ENCODE data around the gene PFKFB4. TPM values are rescaled to one million over a fixed set of nuclear protein-coding genes. Genes with fewer than 3 reads are reported as not detected.

The PFKFB4 gene
- total RNA-seq, 1 donor from 2014 or later = 1.3 TPM

- DNase-seq (ENCODE audit: low spot score) = peak; percentile 94
- peak; percentile 41 for ATAC-seq
These were observed 88.3 kb downstream of the PFKFB4 start for GRCh38 chr3:48468329-48468731.

Other genes starting within 250 kb of the PFKFB4 start
- gene SPINK8, start 223.1 kb downstream of the PFKFB4 start, total RNA-seq = not detected
- not detected for gene FBXW12, start 184.6 kb downstream of the PFKFB4 start, total RNA-seq
- 142 TPM for gene PLXNB1, start 126.7 kb downstream of the PFKFB4 start, total RNA-seq
- 9.2 TPM for gene CCDC51, start 116.7 kb downstream of the PFKFB4 start, total RNA-seq
- 69.3 TPM for gene TMA7, start 116.5 kb downstream of the PFKFB4 start, total RNA-seq
- 3.3 TPM for gene ATRIP, start 110.1 kb downstream of the PFKFB4 start, total RNA-seq
- 97.9 TPM for gene SHISA5, start 52.6 kb downstream of the PFKFB4 start, total RNA-seq
- not detected for gene UCN2, start 7.0 kb upstream of the PFKFB4 start, total RNA-seq
- 2.5 TPM for gene COL7A1, start 38.5 kb upstream of the PFKFB4 start, total RNA-seq
- 232 TPM for gene UQCRC1, start 52.8 kb upstream of the PFKFB4 start, total RNA-seq
- not detected for gene TMEM89, start 65.0 kb upstream of the PFKFB4 start, total RNA-seq
- gene SLC26A6, start 78.7 kb upstream of the PFKFB4 start, total RNA-seq = 8.4 TPM
- gene CELSR3, start 106.1 kb upstream of the PFKFB4 start, total RNA-seq = 0.45 TPM
- gene NCKIPSD, start 129.1 kb upstream of the PFKFB4 start, total RNA-seq = 12.0 TPM
- gene IP6K2, start 160.4 kb upstream of the PFKFB4 start, total RNA-seq = 31.1 TPM